ENCODE results near the gene IZUMO1R.

DNA sequence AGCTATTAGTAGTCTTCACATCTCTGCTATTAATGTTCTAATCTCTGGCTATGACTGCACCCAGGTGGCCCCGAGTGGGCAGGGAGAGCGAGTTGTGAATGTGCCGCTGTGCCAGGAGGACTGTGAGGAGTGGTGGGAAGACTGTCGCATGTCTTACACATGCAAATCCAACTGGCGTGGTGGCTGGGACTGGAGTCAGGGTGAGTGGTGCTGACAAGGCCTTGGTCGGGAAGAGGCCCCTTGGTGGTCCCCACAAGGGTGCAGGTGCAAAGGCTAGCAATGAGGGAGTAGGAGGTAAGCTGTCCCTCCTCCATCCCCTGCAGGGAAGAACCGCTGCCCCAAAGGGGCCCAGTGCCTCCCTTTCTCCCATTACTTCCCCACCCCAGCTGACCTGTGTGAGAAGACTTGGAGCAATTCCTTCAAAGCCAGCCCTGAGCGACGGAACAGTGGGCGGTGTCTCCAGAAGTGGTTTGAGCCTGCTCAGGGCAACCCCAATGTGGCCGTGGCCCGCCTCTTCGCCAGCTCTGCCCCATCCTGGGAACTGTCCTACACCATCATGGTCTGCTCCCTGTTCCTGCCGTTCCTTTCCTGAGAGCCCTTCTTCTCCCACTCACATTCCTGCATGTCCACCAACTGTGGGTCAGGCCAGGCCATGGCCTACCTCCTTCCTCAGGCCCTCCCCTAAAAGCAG lies 2.9 kb downstream of the IZUMO1R start:
- no peak for TF ChIP-seq POLR2A (IDR thresholded peaks at IDR 0.05)
- TF ChIP-seq, protein P1, sequence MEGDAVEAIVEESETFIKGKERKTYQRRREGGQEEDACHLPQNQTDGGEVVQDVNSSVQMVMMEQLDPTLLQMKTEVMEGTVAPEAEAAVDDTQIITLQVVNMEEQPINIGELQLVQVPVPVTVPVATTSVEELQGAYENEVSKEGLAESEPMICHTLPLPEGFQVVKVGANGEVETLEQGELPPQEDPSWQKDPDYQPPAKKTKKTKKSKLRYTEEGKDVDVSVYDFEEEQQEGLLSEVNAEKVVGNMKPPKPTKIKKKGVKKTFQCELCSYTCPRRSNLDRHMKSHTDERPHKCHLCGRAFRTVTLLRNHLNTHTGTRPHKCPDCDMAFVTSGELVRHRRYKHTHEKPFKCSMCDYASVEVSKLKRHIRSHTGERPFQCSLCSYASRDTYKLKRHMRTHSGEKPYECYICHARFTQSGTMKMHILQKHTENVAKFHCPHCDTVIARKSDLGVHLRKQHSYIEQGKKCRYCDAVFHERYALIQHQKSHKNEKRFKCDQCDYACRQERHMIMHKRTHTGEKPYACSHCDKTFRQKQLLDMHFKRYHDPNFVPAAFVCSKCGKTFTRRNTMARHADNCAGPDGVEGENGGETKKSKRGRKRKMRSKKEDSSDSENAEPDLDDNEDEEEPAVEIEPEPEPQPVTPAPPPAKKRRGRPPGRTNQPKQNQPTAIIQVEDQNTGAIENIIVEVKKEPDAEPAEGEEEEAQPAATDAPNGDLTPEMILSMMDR (IDR thresholded peaks at IDR 0.05) = no peak
